Stimulated activated CD8-positive, alpha-beta memory T cell treated with anti-CD3 and anti-CD28 coated beads, Interleukin-2, amount 100 ng/mL, for 48 hours (primary cell): ENCODE results near the gene TM9SF3.
A peak's percentile ranks its signal among the peaks of the same experiment; 100 is the strongest.

ENCODE experiments used
- DNase-seq, 2 donors: peaks; one replicate each; pipeline ENCODE4 v3.0.0-alpha.2; 2020; ENCODE audit warnings: low read depth in 2 of 2

TM9SF3 gene

DNA sequence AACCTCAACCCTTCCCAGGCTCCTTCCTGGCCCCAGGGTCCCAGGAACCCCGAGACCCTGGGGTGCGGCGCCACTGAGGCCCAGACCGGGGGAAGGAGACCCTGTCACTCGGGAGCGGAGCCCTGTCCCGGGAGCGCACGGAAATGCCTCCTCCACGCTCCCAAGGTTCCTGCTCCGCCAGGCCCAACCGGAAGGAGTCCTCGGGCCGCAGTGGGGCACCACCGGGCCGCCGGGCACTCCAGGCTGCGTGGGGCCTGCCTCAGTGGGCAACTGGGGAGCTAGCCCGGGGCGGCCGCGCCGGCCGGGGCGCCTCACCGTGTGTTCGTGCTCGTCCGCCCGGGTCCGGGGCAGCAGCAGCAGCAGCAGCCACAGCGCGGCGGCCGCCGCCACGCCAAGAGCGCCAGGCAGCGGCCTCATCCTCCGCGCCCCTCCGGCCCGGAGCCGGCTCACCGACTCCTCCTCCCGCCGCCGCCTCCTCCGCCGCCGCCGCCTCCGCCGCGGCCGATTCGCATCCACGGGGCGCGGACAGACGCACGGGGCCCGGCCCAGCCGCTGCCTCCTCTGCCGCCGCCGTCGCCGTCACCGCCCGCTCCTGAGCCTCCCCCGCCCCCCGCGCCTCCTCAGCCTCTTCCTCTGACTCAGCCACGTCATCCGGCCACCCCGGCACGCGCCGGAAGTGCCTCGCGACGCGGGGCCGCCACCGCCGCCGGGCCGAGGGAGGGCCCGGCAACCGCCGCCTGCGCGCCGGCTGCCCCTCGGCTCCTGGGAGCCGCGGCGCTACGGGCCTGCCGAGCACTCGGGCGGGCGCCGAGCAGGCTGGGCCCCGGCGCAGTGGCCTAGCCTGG, at the start of gene TM9SF3:
Gene TM9SF3, minus strand, starts transcription at position 594 of the 845 bp plus-strand sequence. Its CDS starts 177 bp downstream, at position 417.
- DNase-seq, result peak; percentile 87 to 93

DNA sequence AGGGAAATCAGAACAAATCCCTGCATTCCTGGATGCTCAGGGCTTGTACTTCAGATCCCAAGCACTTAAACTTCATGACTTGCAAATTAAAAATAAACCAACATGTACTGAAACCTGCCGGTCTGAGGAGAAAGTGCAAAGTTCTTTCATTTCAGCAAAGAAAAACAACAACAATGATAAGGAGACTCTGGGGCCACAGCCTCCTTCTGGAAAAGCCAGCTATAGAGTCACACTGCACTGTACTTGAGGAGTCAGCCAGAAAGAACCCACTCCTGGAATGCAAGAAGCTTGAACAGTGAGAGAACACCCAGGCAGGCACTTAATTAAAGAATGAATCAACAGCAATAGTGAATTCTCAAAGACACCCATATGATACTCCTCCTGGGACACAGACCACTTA, 49.7 kb upstream of the TM9SF3 start:
- no peak for DNase-seq

DNA sequence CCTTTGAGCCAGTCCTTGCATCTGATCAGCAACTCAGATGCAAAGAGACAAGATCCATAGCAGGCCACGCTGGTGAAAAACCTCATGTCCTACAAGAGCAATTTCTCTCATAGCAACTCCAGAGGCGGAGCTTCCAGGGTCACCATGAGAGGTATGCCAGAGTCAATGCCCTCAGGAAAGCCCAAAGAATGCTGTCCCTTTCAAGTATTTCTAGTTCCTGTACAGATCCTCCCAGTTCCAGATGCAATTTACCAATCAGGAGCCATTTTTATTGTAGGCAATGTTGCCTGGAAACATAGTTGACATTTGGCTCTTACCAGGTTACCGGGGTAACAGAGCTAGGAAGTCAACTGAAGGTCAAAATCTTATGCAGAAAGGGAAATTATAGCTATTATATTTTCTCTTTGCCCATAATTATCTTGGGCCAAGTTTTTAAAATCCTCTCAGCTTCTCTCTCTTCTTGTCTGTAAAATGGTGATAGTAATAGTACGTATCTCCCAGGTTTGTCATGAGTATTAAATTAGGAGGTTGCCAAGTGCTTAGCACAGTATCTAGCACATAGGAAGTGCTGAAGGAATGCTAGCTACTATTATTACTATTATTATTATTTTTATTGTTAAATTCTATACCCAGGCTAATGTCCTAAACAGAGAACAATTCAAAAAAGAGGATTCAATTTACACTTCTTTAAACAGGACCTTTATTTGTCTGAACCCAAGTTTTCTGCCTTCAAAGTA, 46.3 kb upstream of the TM9SF3 start:
- no peak for DNase-seq

DNA sequence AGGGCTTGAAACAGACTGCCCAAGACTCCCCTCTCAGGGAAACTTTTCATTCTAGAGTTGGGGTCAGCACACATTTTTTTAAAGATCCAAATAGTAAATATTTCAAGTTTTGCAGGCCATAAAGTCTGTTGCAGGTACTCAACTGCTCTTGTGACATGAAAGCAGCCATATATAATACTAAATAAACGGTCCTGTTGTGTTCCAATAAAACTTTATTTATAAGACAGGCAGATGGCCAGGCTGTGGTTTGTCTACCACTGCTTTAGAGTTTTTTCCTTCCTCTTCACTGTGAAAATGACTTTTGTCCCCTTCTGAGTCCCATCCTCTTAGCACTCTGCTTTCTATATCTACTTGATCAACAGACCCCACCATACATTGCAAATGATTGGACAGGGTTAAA, 40.5 kb upstream of the TM9SF3 start:
- DNase-seq, result no peak

DNA sequence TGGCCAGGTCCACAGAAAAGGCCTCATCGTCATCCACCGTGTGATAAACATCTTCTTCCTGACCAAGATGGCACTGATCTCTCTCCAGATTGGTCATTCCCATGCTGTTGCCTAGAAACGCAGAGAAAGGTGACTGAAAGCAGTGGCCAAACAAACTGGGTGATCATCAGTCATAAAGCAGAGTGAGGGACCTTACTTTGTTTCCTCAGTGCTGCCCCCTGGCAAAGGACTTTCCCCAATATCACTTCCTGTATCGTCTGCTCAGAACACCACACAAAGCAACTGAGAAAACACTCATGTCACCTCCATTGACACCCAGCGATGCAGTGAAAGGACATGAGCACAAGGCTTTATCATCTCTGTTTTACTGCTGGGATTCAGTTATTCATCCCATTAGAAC, 40.0 kb upstream of the TM9SF3 start:
- DNase-seq, result no peak

DNA sequence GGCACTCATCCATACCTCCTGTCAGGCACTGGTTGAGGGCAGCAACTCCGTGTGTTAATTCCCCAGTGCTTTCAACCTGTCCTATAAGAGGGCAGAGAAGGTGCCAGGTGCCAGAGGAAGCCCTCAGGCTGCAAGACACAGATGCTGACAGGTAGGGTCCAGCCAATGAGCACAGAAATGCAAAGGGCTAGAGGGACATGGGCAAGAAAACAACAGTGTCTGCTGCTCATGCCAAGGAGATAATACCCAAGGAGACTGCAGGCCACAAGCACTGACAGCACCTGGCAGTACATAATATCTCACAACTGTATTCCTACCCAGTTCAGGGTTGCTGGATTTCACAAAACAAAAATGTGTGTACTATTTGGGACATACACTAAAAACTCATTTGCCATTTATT, 38.4 kb upstream of the TM9SF3 start:
- DNase-seq, result no peak

DNA sequence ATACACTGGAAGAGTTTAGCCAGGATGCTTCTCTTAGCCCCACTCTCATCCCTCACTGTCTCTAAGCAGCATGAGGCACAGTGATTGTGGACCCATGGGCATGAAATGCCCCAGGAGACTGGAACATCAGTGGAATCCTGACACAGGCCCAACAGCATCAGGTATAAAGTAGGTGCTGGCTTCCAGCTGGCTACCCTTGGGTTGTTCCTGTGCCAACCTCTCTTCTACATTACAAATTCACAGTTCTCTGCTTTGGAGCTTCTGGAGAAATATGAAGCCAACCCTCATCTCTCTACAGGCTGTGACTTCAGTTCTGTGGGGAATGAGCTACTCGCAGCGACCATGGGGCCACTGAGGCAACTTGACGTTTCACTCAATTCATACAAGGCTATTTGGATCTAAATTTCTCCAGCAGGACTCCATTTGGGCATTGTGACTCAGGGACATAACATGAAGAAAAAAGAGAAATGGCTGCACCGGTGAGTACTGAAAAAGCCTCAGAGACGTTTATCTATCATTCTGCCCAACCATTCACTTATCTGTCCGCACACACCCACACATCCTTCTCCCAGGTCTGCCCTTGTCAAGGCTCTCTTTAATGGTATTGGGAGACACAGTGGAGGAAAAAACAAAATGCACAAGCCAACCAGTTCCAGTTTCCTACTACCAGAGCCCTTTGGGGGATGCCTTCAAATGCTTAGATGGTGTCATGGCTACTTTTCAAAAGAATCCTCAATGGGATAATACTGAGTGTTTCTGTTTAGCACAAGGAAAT, 35.4 kb upstream of the TM9SF3 start:
- no peak for DNase-seq

DNA sequence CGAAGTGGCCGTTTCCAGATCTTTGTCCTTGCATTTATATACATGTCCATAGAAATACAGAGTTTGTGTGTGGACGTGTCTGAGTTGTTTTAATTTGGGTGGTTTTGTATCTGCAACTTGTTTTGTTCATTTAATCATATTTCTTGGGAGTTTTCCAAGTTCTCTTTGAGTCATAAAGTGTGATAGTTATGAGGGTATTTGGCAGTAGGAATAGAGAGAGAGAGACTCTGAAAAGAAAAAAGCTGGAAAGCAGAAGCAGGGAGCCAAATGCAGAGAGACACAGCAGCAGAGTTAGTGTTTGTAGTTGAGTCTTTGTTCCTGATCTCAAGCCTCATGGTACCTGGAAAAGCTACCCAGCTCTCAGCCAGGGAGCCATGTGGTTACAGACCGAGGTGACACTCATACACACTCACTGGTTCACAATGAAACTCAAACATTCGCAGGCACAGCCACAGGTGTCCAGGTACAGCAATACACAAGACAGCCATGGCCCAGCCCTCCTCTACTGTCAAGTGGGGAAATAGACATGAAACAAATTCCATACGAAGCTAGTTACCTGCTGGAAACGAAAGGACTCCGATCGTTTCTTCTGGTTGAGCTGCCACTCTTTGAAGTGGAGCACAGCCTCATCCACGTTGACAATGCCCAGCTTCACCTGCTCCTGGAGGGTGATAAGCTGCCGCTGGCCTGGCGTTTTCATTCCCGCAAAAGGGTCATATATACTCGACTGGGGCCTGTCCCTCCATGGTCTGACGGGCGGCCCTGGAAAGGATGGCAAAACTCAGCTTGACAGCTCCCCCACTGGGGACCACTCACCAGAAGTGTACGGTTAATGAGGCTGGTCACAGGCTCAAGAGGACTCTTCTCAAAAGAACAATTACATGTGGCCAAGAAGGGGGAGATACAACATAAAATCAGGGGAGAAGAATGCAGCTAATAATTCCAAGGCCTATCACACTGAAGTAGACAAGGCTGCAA, 33.3 kb upstream of the TM9SF3 start:
- DNase-seq, result no peak

DNA sequence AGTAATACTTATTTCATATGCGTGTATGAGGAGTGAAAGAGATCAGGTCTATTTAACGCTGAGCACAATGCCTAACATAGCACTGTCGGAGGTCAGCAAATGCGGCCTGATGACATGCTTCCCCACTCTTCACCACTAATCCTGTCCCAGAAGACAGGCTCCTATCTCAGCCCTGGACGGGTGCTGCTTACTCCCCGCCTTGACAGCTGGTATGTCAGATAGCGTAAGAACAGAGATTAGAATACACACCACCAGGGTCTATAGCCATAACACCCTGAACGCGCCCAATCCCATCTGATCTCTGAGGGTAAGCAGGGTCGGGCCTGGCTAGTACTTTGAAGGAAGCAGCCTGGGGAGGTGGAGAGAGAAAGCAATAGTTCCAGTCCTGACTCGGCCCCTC, 32.3 kb upstream of the TM9SF3 start:
- no peak for DNase-seq

DNA sequence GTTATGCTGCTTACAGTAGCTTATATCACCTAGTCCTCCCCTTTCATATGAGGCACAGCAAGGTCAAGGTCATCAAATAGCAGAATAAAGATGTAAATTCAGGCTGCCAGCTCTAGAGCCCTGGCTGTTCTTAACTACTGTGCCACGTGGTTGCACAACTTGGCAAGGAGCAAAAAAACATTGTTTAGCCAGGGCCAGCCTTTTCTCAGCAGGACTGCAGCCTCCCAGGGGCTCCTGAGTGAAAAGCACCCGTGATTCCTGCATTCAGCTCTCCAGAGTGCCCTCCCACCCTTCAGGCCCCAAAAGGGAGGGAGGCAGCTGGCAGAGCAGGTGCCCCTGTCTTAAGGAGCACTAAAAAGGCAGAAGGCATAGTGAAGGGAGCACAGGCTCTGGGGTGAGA, 31.8 kb upstream of the TM9SF3 start:
- DNase-seq, result no peak

DNA sequence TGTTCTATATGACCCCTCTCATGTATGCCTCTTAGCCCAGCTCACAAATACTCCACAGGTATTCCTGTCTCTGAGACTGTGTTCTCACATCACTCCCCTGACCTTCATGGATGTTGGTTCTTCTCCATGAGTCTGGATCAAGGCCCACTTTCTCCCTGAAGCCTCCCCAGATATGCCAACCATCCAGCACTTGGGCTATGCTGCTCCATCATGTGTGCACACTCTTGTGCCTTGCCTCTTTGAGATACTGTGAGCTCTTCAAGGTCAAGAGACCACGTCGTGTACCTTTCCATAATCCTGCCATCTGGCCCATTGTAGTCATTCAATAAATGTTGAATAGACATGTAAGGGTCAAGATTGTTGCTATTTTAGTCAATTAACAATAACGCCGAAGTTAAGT, 30.1 kb upstream of the TM9SF3 start:
- DNase-seq, result no peak

DNA sequence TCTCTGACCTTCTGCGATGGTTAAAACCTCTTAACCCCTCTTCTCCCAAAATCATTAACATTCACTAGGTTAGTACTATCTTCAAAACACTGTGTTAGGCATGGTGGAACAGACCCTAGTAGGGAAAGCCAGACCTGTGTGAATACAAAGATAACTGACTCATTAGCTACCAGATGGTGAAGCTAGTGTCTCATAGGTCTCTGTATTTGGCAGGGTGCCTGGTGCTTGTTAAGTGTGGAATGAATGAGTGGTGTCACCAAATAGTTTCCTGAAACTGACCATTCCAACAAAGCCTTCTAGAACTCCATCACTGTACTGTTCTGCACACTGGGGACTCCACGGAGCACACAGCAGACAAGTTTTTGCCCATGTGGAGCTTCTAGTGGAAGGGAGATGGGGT, 27.7 kb upstream of the TM9SF3 start:
- DNase-seq, result no peak

DNA sequence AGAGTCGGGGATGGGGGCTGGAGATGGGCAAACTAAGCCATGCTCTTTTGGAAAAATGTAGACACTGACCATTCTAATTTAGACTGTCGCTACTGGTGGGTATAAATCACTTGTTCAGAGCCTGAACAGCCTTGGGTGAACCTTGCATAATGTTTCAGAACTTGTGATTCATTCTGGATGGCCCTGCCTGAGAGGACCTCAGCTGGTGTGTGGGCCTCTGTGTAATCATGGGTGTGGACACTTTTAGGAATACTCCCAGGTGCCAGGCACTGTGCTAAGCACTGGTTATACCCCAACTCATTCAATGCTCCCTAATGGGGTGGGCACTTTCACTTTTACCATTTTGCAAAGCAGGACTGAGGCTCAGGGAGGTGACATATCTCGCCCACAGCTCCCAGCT, 26.8 kb upstream of the TM9SF3 start:
- DNase-seq, result no peak

DNA sequence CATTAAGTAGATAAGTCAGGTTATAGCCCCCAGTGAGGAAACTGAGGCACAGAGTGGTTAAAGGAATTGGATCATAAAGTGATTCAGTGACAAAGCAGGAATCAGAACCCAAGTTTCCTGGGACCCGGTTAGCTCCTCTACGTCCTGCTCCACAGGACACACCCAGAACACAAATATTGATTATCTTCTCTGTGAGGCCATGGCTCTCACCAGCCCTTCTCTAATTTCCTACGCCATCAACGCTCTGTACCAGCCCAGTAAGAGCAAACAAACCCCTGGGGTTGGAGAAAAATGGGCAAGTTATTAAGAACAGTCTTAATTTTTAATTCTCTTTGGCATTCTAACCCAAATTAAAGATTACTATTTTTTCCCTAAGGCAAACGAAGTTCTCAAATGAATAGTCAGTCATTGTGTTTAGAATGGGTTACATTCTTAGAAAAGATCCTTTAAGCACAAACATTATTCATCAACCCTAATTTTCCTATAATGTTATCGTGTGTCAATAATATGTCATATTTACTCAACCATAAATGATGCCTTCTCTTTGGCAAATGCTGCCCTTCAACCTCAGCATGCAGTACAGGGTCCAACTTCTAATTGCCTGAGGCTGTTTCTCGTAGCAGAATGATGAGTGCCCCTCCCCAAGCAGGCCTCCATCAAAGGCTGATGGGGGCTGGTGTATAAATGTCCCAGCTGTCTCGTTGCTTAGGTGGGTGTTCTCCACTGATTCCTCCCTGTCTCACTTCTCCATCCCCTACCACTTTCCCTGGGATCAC, 25.4 kb upstream of the TM9SF3 start:
- DNase-seq, result no peak

DNA sequence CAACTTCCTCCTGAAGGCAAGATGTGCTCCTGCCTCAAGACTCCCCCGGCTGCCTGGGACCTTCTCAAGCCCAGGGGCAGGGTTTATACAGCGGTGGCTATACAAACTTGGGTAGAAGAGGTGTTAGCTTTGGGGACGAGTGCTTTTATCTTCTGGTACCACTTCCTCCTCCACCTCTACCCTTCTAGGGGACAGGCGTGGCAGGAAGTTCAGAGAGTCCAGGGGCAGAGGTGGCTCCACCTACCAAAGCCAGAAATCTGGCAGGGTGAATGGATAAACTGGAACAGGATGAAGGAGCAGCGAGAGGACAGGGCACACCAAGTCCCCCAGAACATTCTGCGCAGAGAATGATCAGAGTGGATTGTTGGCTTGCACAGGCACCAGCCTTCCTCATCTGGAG, 24.0 kb upstream of the TM9SF3 start:
- no peak for DNase-seq

DNA sequence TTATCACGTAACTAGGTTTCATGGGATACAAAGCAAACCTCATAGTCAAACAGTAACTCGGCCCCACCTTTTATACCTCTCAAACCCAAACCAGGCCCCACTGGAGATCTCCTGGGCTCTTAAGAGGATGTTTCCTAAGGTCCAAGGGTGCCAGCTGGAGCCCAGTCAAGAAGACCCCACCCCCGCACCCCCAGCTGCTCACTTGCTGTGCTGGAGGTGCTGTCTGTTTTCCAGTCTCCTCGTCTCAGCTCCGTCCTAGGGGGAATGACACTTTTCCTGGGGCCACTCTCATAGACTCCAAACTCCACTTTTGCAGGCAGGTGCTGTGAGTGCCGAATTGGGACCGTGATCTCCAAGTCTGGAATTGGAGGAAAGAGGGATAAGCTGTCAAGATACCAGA, 22.7 kb upstream of the TM9SF3 start:
- DNase-seq, result no peak

DNA sequence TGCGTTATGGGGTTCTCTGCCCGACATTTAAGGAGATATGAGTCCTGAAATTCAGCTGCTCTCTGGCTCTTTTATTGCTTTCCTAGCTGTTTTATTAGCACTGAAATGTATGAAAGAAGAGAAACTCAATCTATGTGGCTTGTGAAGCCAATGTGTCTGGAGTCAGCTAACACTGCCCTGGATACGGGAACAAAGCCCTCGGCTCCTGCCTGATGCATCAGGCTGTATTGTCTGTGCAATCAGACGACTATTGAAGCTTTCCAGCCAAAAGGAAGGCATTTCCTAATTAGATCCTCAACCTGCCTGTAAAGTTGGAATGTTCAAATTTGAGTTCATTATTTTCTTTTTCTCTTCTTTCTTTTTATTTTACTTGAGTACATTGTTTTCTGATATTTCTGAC, 22.0 kb upstream of the TM9SF3 start:
- DNase-seq, result no peak

DNA sequence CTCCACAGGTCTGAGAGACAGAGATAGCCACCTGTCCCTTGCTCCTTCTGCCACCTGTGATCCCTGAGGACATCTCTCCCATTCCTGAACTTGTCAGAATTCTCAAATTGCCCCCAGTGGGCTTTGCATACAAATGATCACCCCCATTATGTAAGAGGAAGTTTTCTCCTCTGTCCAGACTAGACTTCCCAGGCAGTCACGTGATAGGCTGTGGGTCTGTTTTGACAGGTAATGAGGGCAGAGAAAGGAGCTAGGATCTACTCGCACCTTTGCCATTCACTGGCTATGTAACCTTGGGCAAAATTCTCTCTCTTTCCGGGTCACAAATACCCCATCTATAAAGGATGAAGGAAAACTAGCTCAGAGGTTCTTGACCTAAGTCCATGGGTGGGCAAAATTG, 21.4 kb upstream of the TM9SF3 start:
- DNase-seq, result no peak

DNA sequence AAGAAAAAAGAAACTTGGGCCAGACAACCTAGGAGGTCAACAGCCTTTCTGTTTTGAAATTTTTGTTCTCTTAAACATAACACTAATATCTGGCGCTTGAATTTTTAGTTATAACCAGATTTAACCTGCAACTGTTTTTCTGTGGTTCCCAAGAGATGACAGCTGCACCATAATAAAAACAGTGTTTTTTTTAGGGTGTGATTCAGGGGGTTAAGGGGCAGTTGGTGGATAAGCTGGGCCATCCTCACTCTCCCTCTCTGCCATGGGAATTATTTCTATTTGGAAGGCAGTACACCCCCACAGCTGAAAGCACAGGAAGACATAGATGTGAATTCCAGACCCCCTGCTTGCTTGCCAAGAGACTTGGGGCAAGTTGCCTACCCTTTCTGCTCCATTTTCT, 20.1 kb upstream of the TM9SF3 start:
- no peak for DNase-seq

DNA sequence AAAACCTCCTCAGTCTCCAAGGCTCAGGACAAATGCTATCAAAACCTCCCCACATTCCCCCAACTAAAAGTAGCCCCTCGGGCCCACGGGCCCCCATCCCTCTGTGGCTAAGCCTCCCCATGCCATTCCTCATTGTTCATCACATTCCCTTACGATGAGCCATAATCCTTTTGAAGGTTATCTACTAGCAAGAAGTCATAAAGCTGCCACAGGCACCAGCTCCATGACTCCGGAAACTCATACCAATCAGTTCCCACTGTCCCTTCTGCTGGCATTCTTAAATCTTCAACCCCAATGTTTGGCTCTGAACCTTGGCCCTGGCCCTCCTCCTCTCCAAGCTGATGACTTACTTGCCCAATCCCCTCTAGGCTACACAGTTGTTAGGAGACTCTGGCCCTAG, 19.4 kb upstream of the TM9SF3 start:
- DNase-seq, result no peak

DNA sequence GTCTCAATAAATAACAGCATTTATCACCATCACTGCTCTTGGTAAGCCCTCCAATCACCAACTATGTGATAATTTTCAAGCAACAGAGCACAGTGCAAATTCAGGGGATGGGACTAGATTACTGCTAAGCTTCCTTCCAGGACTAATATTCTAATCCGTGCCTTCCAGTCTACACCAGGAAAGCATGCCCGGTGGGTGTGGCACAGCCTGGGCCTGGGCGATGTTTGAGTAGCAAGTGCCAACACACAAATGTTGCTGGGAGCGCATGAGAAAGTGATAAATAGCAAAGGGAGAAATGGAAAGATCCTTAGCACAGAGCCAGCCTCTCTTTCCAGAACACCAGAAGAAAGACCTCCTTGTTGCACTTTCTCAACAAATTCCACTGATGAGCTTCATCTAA, 13.5 kb upstream of the TM9SF3 start:
- DNase-seq, result no peak
